HG03108 (cell line): ENCODE measurements around the gene HYAL1.

Experiments
- ATAC-seq: cut with Tn5 transposase; IDR thresholded peaks from one replicate; pipeline ENCODE4 v1.9.1; 2021; ENCODE audit warnings: moderate library complexity; ENCODE audit not compliant: unreplicated experiment

The HYAL1 gene

GRCh38 chr3:50336452-50337174 is 33.2 kb upstream of the HYAL1 start:
- ATAC-seq, result peak; percentile 21

DNA sequence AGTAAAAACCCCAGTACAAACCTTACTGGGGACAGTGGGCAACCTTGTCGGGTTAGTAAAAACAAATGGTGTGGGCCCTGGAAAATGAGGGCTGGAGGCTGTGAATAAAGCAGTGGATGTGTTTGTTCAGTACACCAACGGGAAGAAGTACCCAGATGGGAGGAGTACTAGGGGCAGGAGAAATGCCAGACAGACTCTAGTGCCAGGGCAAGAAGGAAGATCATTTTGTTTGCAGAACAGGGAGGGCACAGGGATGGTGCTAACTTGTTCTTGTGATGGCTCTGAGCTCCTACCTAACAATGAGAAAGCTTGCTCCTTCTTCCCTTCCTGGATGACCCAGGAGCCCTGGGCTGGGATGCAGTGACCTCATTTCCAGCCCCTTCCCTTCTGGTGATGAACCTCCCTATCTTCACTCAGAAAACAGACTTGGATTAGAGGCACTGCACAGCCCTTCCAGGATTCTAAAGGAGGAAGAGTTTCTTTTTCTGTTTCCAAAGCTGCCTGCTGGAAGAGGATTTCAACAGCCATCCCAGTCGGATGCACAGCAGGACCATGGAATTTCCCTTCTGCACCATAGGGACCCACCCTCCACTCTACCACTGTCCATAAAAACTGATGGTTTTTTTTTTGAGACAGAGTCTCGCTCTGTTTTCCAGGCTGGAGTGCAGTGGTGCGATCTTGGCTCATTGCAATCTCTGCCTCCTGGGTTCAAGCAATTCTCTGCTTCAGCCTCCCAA is 31.1 kb upstream of the HYAL1 start:
- no peak for ATAC-seq

DNA sequence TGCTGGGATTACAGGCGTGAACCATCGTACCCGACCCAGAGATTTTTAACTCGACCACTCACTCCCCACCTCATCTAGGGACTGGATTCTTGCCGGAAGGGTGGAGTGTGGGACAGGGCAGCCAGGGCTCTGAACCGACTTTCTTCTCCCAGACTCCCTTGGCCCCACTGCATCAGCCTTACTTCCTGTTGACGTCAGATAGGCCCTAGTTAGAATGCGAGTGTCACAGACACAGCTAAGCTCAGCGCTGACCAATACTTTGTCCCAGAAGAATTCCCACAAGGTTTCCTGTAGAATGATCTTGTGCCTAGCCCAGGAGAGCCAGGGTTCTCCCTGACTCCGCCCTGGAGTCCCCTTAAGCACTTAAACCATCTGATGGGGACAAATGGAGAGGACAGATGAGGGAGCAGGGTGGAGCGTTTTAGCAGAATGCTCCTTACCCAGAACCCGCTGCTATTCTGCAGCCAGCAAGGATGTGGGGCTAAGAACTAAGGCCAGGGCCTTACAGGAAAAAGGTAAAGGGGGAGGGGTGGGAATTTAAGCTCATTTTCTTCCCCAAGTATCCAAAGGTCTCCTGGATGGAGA is 30.5 kb upstream of the HYAL1 start:
- ATAC-seq, result no peak

DNA sequence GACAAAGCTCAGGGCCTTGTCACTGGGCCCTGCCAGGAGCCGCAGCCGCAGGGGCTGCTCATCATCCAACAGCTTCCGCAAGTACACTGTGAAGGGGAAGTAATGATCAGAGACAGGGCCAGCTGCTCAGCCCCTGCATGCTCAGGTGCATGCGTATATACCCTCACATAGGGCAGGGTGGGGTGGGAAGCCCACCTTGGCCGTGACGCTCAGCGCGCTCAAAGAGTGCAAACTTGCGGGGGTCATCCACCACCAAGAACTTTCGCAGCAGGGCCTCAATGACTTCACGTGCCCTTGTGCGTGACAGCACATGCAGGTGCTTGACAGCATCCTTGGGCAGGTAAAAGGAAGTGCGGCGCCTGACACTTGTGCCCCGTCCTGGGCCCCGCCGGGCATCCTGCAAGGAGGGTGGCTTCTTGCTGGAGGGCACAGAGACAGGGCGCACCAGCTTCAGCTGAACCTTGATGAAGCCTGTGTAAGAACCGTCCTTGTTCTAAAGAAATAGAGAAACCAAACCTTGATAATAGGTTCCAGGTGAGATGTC is 28.1 kb upstream of the HYAL1 start:
- ATAC-seq, result no peak

DNA sequence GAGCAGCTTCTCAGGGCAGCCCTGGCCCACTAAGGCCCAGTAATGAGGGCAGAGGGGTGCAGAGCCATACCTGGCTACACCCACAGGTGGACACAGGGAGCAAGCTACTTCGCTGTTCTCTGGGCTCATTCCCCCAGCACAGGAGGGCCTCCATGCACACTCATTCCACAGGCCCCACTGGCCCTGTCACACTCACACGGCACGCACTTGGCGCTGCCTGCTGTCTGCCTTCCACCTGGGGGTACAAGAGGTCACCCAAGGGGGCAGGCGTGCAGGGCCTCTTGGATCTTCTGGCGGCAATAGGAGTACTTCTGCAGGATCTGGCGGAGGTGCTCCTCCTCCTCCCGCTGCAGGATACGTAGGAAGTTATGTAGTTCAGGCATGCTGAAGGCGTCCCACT is 27.0 kb upstream of the HYAL1 start:
- ATAC-seq, result no peak

DNA sequence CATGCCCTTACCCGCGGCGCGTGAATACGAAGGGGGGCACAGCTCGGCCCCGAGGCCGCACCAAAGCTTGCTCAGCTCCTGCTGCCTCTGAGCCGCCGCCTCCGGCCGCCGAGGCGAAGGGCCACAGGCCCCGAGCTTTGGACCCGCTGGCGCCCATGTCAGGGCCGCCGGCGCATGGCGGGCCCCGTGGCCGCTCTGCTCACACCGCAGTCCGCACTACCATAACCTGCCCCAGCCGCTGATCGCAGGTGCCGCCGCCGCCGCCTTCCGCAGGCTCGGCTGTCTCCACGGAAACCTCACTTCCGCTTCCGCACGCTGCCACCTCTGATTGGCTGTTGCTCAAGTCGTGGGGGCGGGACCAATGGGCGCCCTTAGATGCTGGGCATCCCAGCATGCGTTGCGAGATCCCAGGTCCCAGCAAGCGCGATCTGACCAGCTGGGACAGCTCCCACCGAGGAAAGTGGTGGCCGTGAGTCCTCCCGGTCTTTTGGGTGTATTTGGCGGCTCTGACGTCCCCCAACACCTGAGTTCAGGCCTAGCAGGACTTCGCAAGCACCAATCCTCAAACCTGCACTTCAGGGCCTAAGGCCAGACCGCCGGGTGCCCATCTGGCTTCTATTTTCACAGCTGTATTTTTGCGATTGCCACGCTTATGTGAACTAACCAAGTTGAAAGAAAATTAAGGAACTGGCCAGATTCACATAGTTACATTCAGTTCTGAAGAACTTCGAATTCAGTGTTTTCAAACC is 24.7 kb upstream of the HYAL1 start, which contains the start of gene TUSC2:
TUSC2 (minus strand) TSS at position 281 of the 749 bp plus-strand sequence; CDS start at position 157, 124 bp downstream.
- ATAC-seq, result peak; percentile 80

- no peak for ATAC-seq
Observed at GRCh38 chr3:50327129-50327528, 23.8 kb upstream of the HYAL1 start.

DNA sequence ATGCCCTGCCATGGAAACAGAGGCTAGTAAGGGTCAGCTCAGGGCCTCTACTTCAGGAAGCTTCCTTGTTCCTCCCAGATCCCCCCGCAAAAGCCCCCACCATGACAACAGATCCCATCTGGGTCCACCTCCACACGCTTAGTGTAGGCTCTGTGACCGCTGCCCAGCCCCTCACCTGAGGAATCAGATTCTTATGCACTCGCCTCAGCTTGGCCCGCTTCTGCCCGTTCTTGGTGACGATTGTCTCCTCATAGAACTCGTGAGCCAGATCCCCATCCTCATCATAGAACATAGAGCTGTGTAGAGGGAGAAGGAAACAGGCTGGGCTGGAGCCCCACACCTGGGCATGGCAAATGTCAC is 22.8 kb upstream of the HYAL1 start:
- no peak for ATAC-seq

DNA sequence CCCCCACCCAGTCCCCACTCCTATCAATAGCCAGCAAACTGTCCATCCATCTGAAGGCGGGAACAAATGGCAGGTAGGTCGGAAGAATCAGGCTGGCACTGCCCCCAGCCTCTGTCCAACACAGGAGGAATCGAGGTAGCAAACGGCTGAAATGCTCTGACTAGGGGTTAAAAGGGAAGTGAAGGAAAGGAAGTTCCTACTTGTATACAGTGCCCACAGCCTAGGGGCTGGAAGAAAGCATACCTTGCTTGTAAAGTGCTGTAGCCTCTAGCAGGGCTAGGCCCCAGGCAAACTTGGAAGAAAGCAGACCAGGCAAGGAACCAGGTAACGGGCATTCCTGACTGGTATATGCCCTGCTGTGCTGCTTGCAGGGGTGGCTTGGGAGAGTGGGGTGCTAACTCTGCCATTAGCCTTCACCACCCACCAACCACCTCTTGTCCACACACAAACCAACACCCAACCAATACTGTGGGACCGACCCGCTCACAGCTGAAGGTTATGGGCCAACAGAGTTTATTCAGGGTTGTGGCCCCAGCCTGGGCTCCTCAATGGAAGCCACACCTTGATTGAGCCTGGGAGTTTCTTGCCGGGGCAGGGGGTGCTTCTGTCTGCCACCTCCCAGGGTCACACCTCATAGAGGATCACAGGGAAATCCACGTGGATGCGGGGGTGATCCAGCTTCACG is 22.3 kb upstream of the HYAL1 start:
- ATAC-seq, result no peak

- ATAC-seq, result no peak
Observed at GRCh38 chr3:50325113-50325480, 21.7 kb upstream of the HYAL1 start.

DNA sequence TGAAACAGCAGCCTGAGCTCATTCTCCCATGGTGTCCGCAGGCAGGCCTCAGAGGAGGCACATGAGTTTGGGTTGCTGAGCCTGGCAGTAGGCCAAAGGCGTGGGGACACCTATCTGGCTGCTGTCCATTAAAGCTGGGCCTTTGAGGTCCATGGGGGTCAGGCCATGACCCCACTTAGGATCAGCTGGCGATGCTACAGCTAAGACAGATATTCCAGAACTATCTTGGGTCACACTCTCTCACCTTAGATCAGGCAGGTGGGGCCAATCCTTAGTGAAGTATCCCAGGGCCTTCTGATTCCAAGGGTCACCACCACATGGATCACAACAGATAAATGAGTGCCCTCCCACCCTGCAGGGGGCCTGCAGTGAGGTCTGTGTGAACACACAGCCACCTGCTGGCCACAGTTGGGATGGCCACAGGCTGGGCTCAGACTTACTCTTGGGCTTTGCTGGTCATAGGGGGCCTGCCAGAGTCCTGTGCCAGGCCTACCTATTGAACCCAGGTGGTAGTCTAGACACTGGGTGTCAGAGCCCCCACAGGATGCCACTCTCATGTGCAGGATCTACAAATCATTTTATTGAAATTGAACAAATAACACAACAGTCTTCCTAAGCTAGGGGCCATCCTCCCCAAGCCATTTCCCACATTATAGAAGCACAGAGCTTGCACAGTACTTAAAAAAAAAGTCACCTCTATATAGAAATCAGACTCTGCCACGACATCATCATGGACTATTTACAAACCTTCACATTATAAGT is 21.2 kb upstream of the HYAL1 start:
- ATAC-seq, result no peak

GRCh38 chr3:50323614-50324199 is 20.3 kb upstream of the HYAL1 start:
- no peak for ATAC-seq

GRCh38 chr3:50323092-50323600 is 19.8 kb upstream of the HYAL1 start:
- no peak for ATAC-seq

DNA sequence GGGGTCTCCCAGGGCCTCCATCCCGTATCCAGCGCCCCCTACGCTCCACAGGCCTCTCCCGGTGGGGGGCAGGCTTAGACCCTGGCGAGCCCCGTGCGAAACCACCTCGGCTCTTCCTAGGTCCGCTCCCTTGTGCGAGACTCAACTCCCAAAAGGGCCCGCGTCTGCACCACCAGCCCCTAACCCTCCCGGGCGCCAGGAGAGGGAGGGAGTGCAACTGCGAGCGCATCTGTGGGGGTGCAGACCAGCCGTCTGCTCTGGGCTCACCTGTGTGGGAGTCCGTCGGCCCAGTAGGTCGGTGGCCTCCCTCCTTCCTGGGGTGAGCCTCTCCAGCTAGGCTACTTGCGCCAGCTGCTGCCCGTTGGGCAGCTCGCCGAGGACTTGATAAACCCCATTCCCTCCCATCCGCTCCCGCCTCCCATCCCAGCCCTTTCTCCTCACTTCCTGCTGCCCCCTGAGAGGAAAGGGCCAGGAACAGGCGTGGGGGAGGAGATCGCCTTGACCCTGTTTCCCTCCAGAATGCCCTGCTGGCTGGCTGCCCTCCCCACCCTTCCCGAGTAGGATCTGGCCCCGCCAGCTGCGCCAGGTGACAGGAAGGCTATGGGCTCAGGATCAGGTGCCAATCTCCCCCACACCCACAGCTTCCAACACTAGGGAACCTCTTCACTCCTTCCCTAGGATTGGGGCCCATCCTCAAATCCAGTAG is 19.2 kb upstream of the HYAL1 start, which contains the start of gene HYAL2:
HYAL2 (minus strand) TSS at position 360 of the 706 bp plus-strand sequence. CDS start 2,256 bp downstream, outside the sequence.
- no peak for ATAC-seq

GRCh38 chr3:50322115-50322385 is 18.7 kb upstream of the HYAL1 start:
- no peak for ATAC-seq

DNA sequence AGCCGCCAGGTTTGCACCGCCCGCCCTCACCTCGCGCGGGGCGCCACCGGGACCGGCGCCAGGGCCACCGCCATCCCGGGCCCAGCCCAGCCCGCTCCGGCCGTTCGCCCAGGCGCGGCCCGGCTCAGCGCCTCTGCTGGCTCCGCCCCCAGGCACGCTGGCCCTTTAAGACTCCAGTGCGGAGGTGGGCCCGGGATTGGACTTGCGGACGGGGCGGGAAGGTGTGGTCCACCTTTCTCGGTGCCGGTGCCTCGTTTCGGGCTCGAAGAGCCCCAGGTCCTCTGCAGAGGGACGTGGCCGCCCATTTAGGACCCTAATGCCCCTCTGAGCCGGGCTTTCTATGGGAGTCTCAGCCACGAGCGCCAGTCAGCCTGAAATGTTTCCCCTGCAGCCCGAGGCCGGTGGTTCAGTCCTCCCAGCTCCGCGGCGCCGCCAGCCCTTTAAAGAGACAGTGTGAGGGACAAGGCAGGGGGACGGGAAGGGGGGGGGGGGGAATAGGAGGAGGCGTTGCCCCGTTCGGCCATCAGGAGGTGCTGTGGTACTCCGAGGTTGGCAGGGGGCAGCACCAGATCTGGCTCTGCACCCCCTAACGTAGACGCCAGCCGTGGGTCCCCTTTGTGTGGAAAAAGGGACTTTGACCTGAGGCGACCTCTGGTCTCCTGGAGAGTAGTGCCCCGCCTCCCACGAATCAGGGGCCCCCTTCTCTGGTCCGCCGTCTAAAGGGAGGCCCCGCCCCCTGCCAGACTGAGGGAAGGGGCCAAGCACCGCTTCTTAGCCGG is 18.2 kb upstream of the HYAL1 start:
- ATAC-seq, result peak; percentile 66

- peak; percentile 52 for ATAC-seq
Observed at GRCh38 chr3:50320853-50321335, 17.5 kb upstream of the HYAL1 start.
